HG03460 (cell line): ENCODE data around the gene LCE1C.

Experiments used
- ATAC-seq: cut with Tn5 transposase; IDR thresholded peaks from one replicate; pipeline ENCODE4 v1.9.1; 2021; ENCODE audit not compliant: unreplicated experiment

The LCE1C gene

GRCh38 chr1:152760551-152761190 lies 45.8 kb downstream of the LCE1C start:
- no peak for ATAC-seq

GRCh38 chr1:152759453-152760173 lies 46.8 kb downstream of the LCE1C start:
- no peak for ATAC-seq

- ATAC-seq, result no peak
Observed at GRCh38 chr1:152758636-152759035, 47.8 kb downstream of the LCE1C start.

DNA sequence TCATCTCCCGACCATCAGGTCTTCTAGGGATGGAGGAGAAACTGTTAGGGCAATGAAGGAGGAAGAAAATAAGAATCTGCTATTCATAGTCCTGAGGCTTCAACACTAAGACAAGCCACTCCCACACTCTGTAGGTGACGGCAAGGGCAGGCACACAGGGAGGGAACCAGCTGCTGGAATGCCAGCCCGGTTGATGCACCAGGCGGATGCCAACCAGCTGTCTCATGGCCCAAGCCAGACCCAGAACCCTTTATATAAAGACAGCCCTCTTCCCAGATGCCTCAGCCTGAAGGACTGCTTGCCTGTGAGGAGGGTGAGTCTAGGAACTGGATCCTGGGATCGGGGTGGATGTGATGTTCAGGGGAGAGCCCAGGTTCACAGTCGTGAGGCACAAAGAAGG lies 48.7 kb downstream of the LCE1C start, which contains the start of gene KPRP:
KPRP (plus strand) TSS at position 279 of the 400 bp plus-strand sequence. CDS start 1,564 bp downstream, outside the sequence.
- no peak for ATAC-seq

- no peak for ATAC-seq
Observed at GRCh38 chr1:152756872-152757271, 49.6 kb downstream of the LCE1C start.
